ENCODE data around the gene S100A7. TPM values are rescaled to one million over a fixed set of nuclear protein-coding genes. Genes with fewer than 3 reads are reported as not detected.
"Not testable (repeated sequence)": the region's sequence is repeated elsewhere in the genome, so short reads cannot be mapped to it uniquely, and the experiment has no call there.

Gene S100A7
- polyA plus RNA-seq, 1 experiment, result not detected

- TF ChIP-seq, protein P1, sequence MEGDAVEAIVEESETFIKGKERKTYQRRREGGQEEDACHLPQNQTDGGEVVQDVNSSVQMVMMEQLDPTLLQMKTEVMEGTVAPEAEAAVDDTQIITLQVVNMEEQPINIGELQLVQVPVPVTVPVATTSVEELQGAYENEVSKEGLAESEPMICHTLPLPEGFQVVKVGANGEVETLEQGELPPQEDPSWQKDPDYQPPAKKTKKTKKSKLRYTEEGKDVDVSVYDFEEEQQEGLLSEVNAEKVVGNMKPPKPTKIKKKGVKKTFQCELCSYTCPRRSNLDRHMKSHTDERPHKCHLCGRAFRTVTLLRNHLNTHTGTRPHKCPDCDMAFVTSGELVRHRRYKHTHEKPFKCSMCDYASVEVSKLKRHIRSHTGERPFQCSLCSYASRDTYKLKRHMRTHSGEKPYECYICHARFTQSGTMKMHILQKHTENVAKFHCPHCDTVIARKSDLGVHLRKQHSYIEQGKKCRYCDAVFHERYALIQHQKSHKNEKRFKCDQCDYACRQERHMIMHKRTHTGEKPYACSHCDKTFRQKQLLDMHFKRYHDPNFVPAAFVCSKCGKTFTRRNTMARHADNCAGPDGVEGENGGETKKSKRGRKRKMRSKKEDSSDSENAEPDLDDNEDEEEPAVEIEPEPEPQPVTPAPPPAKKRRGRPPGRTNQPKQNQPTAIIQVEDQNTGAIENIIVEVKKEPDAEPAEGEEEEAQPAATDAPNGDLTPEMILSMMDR (IDR thresholded peaks at IDR 0.05; ENCODE audit: low read depth, low read length), result no peak
- H3K27me3 ChIP-seq (ENCODE audit: control insufficient read depth, insufficient read depth, low read length), result peaks cover 13% of the 10 kb centered on the region
- DNase-seq (ENCODE audit: low read depth, low spot score), result no peak
- ChIA-PET POLR2A (no interaction called here), CTCF (no interaction called here)
- no peak overlapping the region for H3K27ac ChIP-seq (ENCODE audit: low read depth, low read length)
- peaks cover 6% of the 10 kb centered on the region; the same call in 1 of the 2 replicates for H3K9me3 ChIP-seq (ENCODE audit: control insufficient read depth, insufficient read depth, low read length)
- H3K4me3 ChIP-seq (ENCODE audit: low read depth, low read length), result no peak overlapping the region
Measured at GRCh38 chr1:153474347-153474746, 13.9 kb upstream of the S100A7 start.

DNA sequence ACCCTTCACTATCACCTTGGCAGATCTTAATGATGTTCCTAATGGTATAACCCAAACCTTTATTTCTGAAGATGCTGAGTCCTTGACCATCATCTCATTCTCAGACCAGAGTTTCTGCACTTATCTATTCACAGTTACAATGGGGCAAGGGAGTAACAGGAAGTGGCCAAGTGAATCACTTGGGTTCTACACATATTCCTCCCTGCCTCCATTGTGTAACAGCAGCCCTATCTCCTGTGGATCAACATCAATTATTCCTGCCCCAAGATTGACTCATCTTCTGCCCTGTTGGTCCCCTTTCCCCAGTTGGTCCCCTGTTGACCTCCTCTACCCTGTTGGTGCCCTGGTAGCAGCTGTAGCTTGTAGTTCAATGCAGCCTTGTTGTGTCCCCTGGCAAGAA lies 10.3 kb upstream of the S100A7 start:
- CTCF ChIA-PET, result interaction anchor here (9.1 kb wide), 1 partner anchor 24 kb away, joined by 99 read pairs; no protein-coding TSS in a partner anchor

GRCh38 chr1:153466908-153467307 lies 6.5 kb upstream of the S100A7 start:
- H3K4me3 ChIP-seq (ENCODE audit: low read depth, low read length), result no peak overlapping the region
- TF ChIP-seq, protein P1 (IDR thresholded peaks at IDR 0.05; ENCODE audit: low read depth, low read length), result no peak
- DNase-seq (ENCODE audit: low read depth, low spot score), result no peak
- peaks cover 12% of the 10 kb centered on the region for H3K27me3 ChIP-seq (ENCODE audit: control insufficient read depth, insufficient read depth, low read length)
- H3K27ac ChIP-seq (ENCODE audit: low read depth, low read length), result no peak overlapping the region
- CTCF ChIA-PET, result interaction anchor here (0.6 to 9.1 kb wide), 13 partner anchors 9 to 264 kb away, joined by 3 to 99 read pairs (median 5); no protein-coding TSS in a partner anchor
- POLR2A ChIA-PET, result no interaction called here
- H3K9me3 ChIP-seq (ENCODE audit: control insufficient read depth, insufficient read depth, low read length), result peaks cover 6% of the 10 kb centered on the region

More for the DNA sequence above, 10.3 kb upstream of the S100A7 start:
- H3K4me3 ChIP-seq (ENCODE audit: low read depth, low read length), result no peak overlapping the region
- POLR2A ChIA-PET, result no interaction called here
- DNase-seq (ENCODE audit: low read depth, low spot score), result no peak
- TF ChIP-seq, protein P1 (IDR thresholded peaks at IDR 0.05; ENCODE audit: low read depth, low read length), result no peak
- no peak overlapping the region for H3K27ac ChIP-seq (ENCODE audit: low read depth, low read length)
- H3K9me3 ChIP-seq (ENCODE audit: control insufficient read depth, insufficient read depth, low read length), result peaks cover 6% of the 10 kb centered on the region
- peaks cover 4% of the 10 kb centered on the region for H3K27me3 ChIP-seq (ENCODE audit: control insufficient read depth, insufficient read depth, low read length)

GRCh38 chr1:153465811-153466636 lies 5.6 kb upstream of the S100A7 start:
- H3K9me3 ChIP-seq (ENCODE audit: control insufficient read depth, insufficient read depth, low read length), result peaks cover under 1% of the 10 kb centered on the region
- H3K27me3 ChIP-seq (ENCODE audit: control insufficient read depth, insufficient read depth, low read length), result peaks cover 9% of the 10 kb centered on the region
- CTCF ChIA-PET, result interaction anchor here (0.6 to 9.1 kb wide), 30 partner anchors 9 to 265 kb away, joined by 3 to 99 read pairs (median 4); partner anchors contain the start of gene S100A9
- H3K27ac ChIP-seq (ENCODE audit: low read depth, low read length), result no peak overlapping the region
- TF ChIP-seq, protein P1 (IDR thresholded peaks at IDR 0.05; ENCODE audit: low read depth, low read length), result peak; percentile 72
- no peak overlapping the region for H3K4me3 ChIP-seq (ENCODE audit: low read depth, low read length)
- no peak for DNase-seq (ENCODE audit: low read depth, low spot score)
- POLR2A ChIA-PET, result interaction anchor here (0.5 kb wide), 1 partner anchor 168 kb away, joined by 3 read pairs; no protein-coding TSS in a partner anchor

DNA sequence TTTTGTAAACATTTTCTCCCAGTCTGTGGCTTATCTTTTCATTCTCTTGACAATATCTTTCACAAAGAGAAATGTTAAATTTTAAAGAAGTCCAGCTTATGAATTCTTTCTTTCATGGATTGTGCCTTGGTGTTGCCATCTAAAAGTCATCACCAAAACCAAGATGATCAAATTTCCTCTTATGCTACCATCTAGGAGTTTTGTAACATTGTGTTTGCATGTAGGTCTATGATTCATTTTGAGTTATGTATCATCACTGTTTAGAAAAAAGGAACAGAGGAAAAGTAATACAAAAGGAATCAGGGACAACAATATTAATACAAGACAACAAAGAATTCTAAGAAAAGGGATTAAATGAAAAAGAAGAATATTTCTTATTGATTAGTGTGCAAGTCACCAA lies 2.3 kb upstream of the S100A7 start:
- POLR2A ChIA-PET; H3K4me3 ChIP-seq (ENCODE audit: low read depth, low read length); H3K9me3 ChIP-seq (ENCODE audit: control insufficient read depth, insufficient read depth, low read length); DNase-seq (ENCODE audit: low read depth, low spot score); H3K27ac ChIP-seq (ENCODE audit: low read depth, low read length); H3K27me3 ChIP-seq (ENCODE audit: control insufficient read depth, insufficient read depth, low read length): not testable (repeated sequence)
- CTCF ChIA-PET, result interaction anchor here (9.1 kb wide), 1 partner anchor 32 kb away, joined by 99 read pairs; no protein-coding TSS in a partner anchor
